ENCODE results near the gene VPS18.

Gene VPS18

GRCh38 chr15:40932649-40933516 lies 38.6 kb downstream of the VPS18 start:
- DNase-seq (ENCODE audit: low read depth, low spot score) = no peak
- Histone ChIP-seq H3K9me3 (ENCODE audit: low read depth, low read length) (no peaks in the 10 kb centered on the region), H3K36me3 (ENCODE audit: insufficient read depth, low read length) (no peaks in the 10 kb centered on the region), H3K27ac (no peak overlapping the region), H3K4me3 (no peak overlapping the region), H3K9ac (ENCODE audit: insufficient read length) (no peak overlapping the region)
- TF ChIP-seq POLR2AphosphoS5 (IDR thresholded peaks at IDR 0.05; ENCODE audit: borderline replicate concordance, low read depth, low read length) (no peak), FOXP2 (optimal IDR thresholded peaks at IDR 0.05; ENCODE audit: control extremely low read depth, extremely low read length, insufficient read depth) (no peak), EZH2 (IDR thresholded peaks at IDR 0.05) (no peak)

DNA sequence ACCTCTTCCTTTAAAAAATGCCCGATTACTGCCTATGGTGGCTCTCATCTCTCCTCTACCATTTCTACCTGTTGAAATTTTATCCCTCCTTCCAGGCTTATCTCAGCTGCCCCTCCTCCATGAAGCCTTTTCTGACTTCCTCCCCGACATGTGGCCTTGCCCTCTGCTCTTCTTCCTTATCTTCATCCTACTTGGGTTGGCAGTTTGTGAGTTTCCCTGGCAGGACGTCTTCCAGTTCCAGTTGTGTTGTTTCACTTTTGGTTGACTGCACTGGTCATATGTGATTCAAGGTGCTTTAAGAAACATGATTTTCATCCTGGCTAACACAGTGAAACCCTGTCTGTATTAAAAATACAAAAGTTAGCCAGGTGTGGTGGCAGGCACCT lies 39.3 kb downstream of the VPS18 start:
- Histone ChIP-seq H3K27ac (no peak overlapping the region), H3K4me3 (no peak overlapping the region), H3K9me3 (ENCODE audit: low read depth, low read length) (no peaks in the 10 kb centered on the region), H3K36me3 (ENCODE audit: insufficient read depth, low read length) (no peaks in the 10 kb centered on the region), H3K9ac (ENCODE audit: insufficient read length) (no peak overlapping the region)
- no peak for TF ChIP-seq EZH2 (IDR thresholded peaks at IDR 0.05)
- TF ChIP-seq POLR2AphosphoS5 (IDR thresholded peaks at IDR 0.05; ENCODE audit: borderline replicate concordance, low read depth, low read length) = no peak
- DNase-seq (ENCODE audit: low read depth, low spot score) = no peak

- H3K9me3 ChIP-seq (ENCODE audit: low read depth, low read length) = no peaks in the 10 kb centered on the region
- H3K36me3 ChIP-seq (ENCODE audit: insufficient read depth, low read length) = no peaks in the 10 kb centered on the region
- TF ChIP-seq POLR2AphosphoS5 (IDR thresholded peaks at IDR 0.05; ENCODE audit: borderline replicate concordance, low read depth, low read length) (no peak), FOXP2 (optimal IDR thresholded peaks at IDR 0.05; ENCODE audit: control extremely low read depth, extremely low read length, insufficient read depth) (no peak), EZH2 (IDR thresholded peaks at IDR 0.05) (no peak)
- no peak overlapping the region for H3K9ac ChIP-seq (ENCODE audit: insufficient read length)
- no peak overlapping the region for H3K27ac ChIP-seq
- H3K4me3 ChIP-seq = no peak overlapping the region
- no peak for DNase-seq (ENCODE audit: low read depth, low spot score)
Measured at GRCh38 chr15:40934457-40934856, 40.2 kb downstream of the VPS18 start.

DNA sequence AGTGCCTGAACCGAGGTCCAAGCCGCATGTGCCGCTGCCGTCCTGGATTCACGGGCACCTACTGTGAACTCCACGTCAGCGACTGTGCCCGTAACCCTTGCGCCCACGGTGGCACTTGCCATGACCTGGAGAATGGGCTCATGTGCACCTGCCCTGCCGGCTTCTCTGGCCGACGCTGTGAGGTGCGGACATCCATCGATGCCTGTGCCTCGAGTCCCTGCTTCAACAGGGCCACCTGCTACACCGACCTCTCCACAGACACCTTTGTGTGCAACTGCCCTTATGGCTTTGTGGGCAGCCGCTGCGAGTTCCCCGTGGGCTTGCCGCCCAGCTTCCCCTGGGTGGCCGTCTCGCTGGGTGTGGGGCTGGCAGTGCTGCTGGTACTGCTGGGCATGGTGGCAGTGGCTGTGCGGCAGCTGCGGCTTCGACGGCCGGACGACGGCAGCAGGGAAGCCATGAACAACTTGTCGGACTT lies 42.0 kb downstream of the VPS18 start:
- no peak overlapping the region for H3K4me3 ChIP-seq
- no peak for TF ChIP-seq POLR2AphosphoS5 (IDR thresholded peaks at IDR 0.05; ENCODE audit: borderline replicate concordance, low read depth, low read length)
- no peak for TF ChIP-seq EZH2 (IDR thresholded peaks at IDR 0.05)
- TF ChIP-seq FOXP2 (optimal IDR thresholded peaks at IDR 0.05; ENCODE audit: control extremely low read depth, extremely low read length, insufficient read depth) = no peak
- H3K9me3 ChIP-seq (ENCODE audit: low read depth, low read length) = no peaks in the 10 kb centered on the region
- H3K9ac ChIP-seq (ENCODE audit: insufficient read length) = no peak overlapping the region
- H3K27ac ChIP-seq = no peak overlapping the region
- H3K36me3 ChIP-seq (ENCODE audit: insufficient read depth, low read length) = no peaks in the 10 kb centered on the region
- no peak for DNase-seq (ENCODE audit: low read depth, low spot score)

GRCh38 chr15:40936709-40937666 lies 42.7 kb downstream of the VPS18 start:
- DNase-seq (ENCODE audit: low read depth, low spot score) = no peak
- TF ChIP-seq FOXP2 (optimal IDR thresholded peaks at IDR 0.05; ENCODE audit: control extremely low read depth, extremely low read length, insufficient read depth) = no peak
- TF ChIP-seq EZH2 (IDR thresholded peaks at IDR 0.05) = no peak
- TF ChIP-seq POLR2AphosphoS5 (IDR thresholded peaks at IDR 0.05; ENCODE audit: borderline replicate concordance, low read depth, low read length) = no peak
- Histone ChIP-seq H3K9me3 (ENCODE audit: low read depth, low read length) (no peaks in the 10 kb centered on the region), H3K27ac (no peak overlapping the region), H3K9ac (ENCODE audit: insufficient read length) (no peak overlapping the region), H3K4me3 (no peak overlapping the region), H3K36me3 (ENCODE audit: insufficient read depth, low read length) (no peaks in the 10 kb centered on the region)

DNA sequence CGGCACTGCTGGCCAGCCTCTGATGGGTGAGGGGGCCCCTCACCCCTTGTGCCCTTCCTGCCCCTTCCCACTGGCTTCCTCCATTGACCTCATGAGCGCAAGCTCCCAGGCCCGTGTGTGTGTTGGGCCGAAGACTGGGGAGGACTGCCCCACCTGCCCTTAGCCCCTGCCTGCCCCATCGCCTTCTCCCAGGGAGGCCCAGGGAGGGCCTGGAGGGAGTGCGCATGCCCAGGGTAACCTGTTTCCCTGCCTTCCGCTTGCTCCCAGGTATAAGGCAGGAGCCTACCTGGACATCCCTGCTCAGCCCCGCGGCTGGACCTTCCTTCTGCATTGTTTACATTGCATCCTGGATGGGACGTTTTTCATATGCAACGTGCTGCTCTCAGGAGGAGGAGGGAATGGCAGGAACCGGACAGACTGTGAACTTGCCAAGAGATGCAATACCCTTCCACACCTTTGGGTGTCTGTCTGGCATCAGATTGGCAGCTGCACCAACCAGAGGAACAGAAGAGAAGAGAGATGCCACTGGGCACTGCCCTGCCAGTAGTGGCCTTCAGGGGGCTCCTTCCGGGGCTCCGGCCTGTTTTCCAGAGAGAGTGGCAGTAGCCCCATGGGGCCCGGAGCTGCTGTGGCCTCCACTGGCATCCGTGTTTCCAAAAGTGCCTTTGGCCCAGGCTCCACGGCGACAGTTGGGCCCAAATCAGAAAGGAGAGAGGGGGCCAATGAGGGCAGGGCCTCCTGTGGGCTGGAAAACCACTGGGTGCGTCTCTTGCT lies 43.7 kb downstream of the VPS18 start:
- no peak for DNase-seq (ENCODE audit: low read depth, low spot score)
- Histone ChIP-seq H3K4me3 (no peak overlapping the region), H3K9me3 (ENCODE audit: low read depth, low read length) (no peaks in the 10 kb centered on the region), H3K9ac (ENCODE audit: insufficient read length) (no peak overlapping the region), H3K36me3 (ENCODE audit: insufficient read depth, low read length) (no peaks in the 10 kb centered on the region), H3K27ac (no peak overlapping the region)
- TF ChIP-seq FOXP2 (optimal IDR thresholded peaks at IDR 0.05; ENCODE audit: control extremely low read depth, extremely low read length, insufficient read depth) = no peak
- no peak for TF ChIP-seq POLR2AphosphoS5 (IDR thresholded peaks at IDR 0.05; ENCODE audit: borderline replicate concordance, low read depth, low read length)
- TF ChIP-seq EZH2 (IDR thresholded peaks at IDR 0.05) = no peak

DNA sequence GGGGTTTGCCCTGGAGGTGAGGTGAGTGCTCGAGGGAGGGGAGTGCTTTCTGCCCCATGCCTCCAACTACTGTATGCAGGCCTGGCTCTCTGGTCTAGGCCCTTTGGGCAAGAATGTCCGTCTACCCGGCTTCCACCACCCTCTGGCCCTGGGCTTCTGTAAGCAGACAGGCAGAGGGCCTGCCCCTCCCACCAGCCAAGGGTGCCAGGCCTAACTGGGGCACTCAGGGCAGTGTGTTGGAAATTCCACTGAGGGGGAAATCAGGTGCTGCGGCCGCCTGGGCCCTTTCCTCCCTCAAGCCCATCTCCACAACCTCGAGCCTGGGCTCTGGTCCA lies 44.3 kb downstream of the VPS18 start:
- no peak overlapping the region for H3K9ac ChIP-seq (ENCODE audit: insufficient read length)
- no peak overlapping the region for H3K27ac ChIP-seq
- H3K4me3 ChIP-seq = no peak overlapping the region
- no peaks in the 10 kb centered on the region for H3K9me3 ChIP-seq (ENCODE audit: low read depth, low read length)
- no peak for TF ChIP-seq FOXP2 (optimal IDR thresholded peaks at IDR 0.05; ENCODE audit: control extremely low read depth, extremely low read length, insufficient read depth)
- no peak for TF ChIP-seq EZH2 (IDR thresholded peaks at IDR 0.05)
- no peak for TF ChIP-seq POLR2AphosphoS5 (IDR thresholded peaks at IDR 0.05; ENCODE audit: borderline replicate concordance, low read depth, low read length)
- H3K36me3 ChIP-seq (ENCODE audit: insufficient read depth, low read length) = no peaks in the 10 kb centered on the region
- no peak for DNase-seq (ENCODE audit: low read depth, low spot score)

All from SK-N-MC (cell line).